ENCODE data around the gene P2RY14. TPM values are rescaled to one million over a fixed set of nuclear protein-coding genes. Genes with fewer than 3 reads are reported as not detected.

Gene P2RY14
- total and polyA plus RNA-seq, 10 of the 15 experiments (the other 5 are each of a cell fraction or from before 2014, with no cell fraction given), result 0.06 to 0.37 (median 0.28) TPM; not detected in 7

DNA sequence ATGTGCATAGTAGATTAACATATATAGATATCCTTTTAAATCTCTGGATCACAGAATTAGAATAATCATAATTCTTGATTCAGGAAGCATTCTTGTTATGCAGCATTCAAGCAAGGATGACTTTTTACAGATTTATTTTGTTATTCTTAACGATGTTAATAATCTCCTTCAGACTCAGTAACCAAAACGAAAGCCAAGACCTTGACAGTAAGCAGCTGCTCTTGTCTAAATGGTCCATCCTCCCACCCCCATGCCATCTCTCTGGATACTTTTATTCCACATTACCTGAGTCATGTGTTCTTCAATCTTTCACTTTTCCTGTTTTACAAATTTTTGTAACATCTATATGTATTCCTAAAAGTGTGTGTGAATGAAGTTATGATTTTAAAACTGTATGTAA lies 42.0 kb downstream of the P2RY14 start:
- ChIA-PET RAD21 (ENCODE audit: unreplicated experiment) (no interaction called here), SMC1A (ENCODE audit: uncharacterized antibody, unreplicated experiment) (interaction anchor here (1.3 to 1.7 kb wide), 2 partner anchors 9 to 10 kb away, joined by 3 to 6 read pairs; no protein-coding TSS in a partner anchor), POLR2A (no interaction called here), CTCF (interaction anchor here (1.4 kb wide), 1 partner anchor 50 kb away, joined by 3 read pairs; no protein-coding TSS in a partner anchor)
- DNase-seq (ENCODE audit: low read depth, low spot score), result no peak
- TF ChIP-seq BACH1 (IDR thresholded peaks at IDR 0.05; ENCODE audit: borderline replicate concordance) (no peak), NR2C2 (IDR thresholded peaks at IDR 0.05; ENCODE audit: borderline replicate concordance, control insufficient read depth, insufficient read length, low read depth) (no peak), NRF1 (conservative IDR thresholded peaks at IDR 0.05; ENCODE audit: low read depth, low read length) (no peak), IKZF2 (IDR thresholded peaks at IDR 0.05) (no peak), SP1 (IDR thresholded peaks at IDR 0.05; ENCODE audit: low read depth, low read length) (no peak), MYB (IDR thresholded peaks at IDR 0.05; ENCODE audit: borderline replicate concordance, low read depth, low read length) (no peak), SREBF1 (IDR thresholded peaks at IDR 0.05; ENCODE audit: low read length) (no peak), IRF4 (IDR thresholded peaks at IDR 0.05; ENCODE audit: low read depth, low read length) (no peak), CBX5 (IDR thresholded peaks at IDR 0.05; ENCODE audit: low read depth) (no peak), FOS (IDR thresholded peaks at IDR 0.05; ENCODE audit: borderline replicate concordance, extremely low read depth, insufficient read length) (no peak)
- TF ChIP-seq, protein P1, sequence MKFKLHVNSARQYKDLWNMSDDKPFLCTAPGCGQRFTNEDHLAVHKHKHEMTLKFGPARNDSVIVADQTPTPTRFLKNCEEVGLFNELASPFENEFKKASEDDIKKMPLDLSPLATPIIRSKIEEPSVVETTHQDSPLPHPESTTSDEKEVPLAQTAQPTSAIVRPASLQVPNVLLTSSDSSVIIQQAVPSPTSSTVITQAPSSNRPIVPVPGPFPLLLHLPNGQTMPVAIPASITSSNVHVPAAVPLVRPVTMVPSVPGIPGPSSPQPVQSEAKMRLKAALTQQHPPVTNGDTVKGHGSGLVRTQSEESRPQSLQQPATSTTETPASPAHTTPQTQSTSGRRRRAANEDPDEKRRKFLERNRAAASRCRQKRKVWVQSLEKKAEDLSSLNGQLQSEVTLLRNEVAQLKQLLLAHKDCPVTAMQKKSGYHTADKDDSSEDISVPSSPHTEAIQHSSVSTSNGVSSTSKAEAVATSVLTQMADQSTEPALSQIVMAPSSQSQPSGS (IDR thresholded peaks at IDR 0.05; ENCODE audit: low read length), result no peak
- TF ChIP-seq, protein P2, sequence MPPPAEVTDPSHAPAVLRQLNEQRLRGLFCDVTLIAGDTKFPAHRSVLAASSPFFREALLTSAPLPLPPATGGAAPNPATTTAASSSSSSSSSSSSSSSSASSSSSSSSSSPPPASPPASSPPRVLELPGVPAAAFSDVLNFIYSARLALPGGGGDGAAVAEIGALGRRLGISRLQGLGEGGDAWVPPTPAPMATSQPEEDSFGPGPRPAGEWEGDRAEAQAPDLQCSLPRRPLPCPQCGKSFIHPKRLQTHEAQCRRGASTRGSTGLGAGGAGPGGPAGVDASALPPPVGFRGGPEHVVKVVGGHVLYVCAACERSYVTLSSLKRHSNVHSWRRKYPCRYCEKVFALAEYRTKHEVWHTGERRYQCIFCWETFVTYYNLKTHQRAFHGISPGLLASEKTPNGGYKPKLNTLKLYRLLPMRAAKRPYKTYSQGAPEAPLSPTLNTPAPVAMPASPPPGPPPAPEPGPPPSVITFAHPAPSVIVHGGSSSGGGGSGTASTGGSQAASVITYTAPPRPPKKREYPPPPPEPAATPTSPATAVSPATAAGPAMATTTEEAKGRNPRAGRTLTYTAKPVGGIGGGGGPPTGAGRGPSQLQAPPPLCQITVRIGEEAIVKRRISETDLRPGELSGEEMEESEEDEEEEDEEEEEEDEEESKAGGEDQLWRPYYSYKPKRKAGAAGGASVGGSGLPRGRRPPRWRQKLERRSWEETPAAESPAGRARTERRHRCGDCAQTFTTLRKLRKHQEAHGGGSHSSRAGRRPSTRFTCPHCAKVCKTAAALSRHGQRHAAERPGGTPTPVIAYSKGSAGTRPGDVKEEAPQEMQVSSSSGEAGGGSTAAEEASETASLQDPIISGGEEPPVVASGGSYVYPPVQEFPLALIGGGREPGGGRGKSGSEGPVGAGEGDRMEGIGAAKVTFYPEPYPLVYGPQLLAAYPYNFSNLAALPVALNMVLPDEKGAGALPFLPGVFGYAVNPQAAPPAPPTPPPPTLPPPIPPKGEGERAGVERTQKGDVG (CRISPR knock-in tag; IDR thresholded peaks at IDR 0.05), result no peak
- TF ChIP-seq, protein P3, sequence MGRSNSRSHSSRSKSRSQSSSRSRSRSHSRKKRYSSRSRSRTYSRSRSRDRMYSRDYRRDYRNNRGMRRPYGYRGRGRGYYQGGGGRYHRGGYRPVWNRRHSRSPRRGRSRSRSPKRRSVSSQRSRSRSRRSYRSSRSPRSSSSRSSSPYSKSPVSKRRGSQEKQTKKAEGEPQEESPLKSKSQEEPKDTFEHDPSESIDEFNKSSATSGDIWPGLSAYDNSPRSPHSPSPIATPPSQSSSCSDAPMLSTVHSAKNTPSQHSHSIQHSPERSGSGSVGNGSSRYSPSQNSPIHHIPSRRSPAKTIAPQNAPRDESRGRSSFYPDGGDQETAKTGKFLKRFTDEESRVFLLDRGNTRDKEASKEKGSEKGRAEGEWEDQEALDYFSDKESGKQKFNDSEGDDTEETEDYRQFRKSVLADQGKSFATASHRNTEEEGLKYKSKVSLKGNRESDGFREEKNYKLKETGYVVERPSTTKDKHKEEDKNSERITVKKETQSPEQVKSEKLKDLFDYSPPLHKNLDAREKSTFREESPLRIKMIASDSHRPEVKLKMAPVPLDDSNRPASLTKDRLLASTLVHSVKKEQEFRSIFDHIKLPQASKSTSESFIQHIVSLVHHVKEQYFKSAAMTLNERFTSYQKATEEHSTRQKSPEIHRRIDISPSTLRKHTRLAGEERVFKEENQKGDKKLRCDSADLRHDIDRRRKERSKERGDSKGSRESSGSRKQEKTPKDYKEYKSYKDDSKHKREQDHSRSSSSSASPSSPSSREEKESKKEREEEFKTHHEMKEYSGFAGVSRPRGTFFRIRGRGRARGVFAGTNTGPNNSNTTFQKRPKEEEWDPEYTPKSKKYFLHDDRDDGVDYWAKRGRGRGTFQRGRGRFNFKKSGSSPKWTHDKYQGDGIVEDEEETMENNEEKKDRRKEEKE (IDR thresholded peaks at IDR 0.05), result no peak
- TF ChIP-seq, protein P4, sequence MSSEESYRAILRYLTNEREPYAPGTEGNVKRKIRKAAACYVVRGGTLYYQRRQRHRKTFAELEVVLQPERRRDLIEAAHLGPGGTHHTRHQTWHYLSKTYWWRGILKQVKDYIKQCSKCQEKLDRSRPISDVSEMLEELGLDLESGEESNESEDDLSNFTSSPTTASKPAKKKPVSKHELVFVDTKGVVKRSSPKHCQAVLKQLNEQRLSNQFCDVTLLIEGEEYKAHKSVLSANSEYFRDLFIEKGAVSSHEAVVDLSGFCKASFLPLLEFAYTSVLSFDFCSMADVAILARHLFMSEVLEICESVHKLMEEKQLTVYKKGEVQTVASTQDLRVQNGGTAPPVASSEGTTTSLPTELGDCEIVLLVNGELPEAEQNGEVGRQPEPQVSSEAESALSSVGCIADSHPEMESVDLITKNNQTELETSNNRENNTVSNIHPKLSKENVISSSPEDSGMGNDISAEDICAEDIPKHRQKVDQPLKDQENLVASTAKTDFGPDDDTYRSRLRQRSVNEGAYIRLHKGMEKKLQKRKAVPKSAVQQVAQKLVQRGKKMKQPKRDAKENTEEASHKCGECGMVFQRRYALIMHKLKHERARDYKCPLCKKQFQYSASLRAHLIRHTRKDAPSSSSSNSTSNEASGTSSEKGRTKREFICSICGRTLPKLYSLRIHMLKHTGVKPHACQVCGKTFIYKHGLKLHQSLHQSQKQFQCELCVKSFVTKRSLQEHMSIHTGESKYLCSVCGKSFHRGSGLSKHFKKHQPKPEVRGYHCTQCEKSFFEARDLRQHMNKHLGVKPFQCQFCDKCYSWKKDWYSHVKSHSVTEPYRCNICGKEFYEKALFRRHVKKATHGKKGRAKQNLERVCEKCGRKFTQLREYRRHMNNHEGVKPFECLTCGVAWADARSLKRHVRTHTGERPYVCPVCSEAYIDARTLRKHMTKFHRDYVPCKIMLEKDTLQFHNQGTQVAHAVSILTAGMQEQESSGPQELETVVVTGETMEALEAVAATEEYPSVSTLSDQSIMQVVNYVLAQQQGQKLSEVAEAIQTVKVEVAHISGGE (CRISPR knock-in tag; IDR thresholded peaks at IDR 0.05), result no peak
- BruUV-seq (replicated peaks), result no TSS peak
- FAIRE-seq, result no peak
- no peak for ATAC-seq
- H2AFZ ChIP-seq (ENCODE audit: control insufficient read depth, low read depth, low read length), result no peak overlapping the region
- H4K20me1 ChIP-seq (ENCODE audit: control insufficient read depth, insufficient read depth), result no peaks in the 10 kb centered on the region
- no peaks in the 10 kb centered on the region for H3K9me3 ChIP-seq (replicated peaks; ENCODE audit: control insufficient read depth, insufficient read depth, low read length)
- no peak overlapping the region for H3K4me3 ChIP-seq
- H3K4me1 ChIP-seq (ENCODE audit: control insufficient read depth, insufficient read depth, low read length), result no peaks in the 10 kb centered on the region
- no peaks in the 10 kb centered on the region for H3K79me2 ChIP-seq (ENCODE audit: control insufficient read depth, insufficient read depth, low read length)
- H3K27me3 ChIP-seq (replicated peaks in 1 of 2; ENCODE audit: control insufficient read depth in 2 of 2, insufficient read depth in 2 of 2, low read length in 1 of 2), result no peaks in the 10 kb centered on the region
- intact Hi-C loops (cut with micrococcal nuclease; ENCODE audit: unreplicated experiment), result no loop called here
- no peak overlapping the region for H3K27ac ChIP-seq (ENCODE audit: control insufficient read depth, insufficient read depth)
- H3K4me2 ChIP-seq (ENCODE audit: control insufficient read depth, insufficient read depth), result no peak overlapping the region
- WGBS (ENCODE audit: insufficient coverage, insufficient replicate concordance, low lambda C conversion rate, missing lambda C conversion rate), result 64% methylated on average over 2 of the region's 2 CpGs
- H3K36me3 ChIP-seq (ENCODE audit: control insufficient read depth in 2 of 2, insufficient read depth in 2 of 2, low read length in 1 of 2), result no peaks in the 10 kb centered on the region
- in situ Hi-C loops (cut with MboI), result no loop called here
- no peak overlapping the region for H3K9ac ChIP-seq (ENCODE audit: control insufficient read depth, insufficient read depth, low read length)

Measured in GM12878 (cell line).